Endothelial cell of umbilical vein (primary cell): ENCODE data around the gene RUBCN.

Experiments used
- CTCF ChIP-seq, 2 donors: IDR thresholded peaks; 1 replicate in 1 of 2; 2 replicates in 1 of 2; pipeline ENCODE4 v1.5.1; 2011; ENCODE audit warnings: low read length in 2 of 2, mild to moderate bottlenecking in 2 of 2, moderate library complexity in 2 of 2, control low read depth in 1 of 2, inconsistent platforms in 1 of 2, low read depth in 1 of 2; ENCODE audit not compliant: insufficient read depth in 1 of 2; ENCODE audit errors: extremely low read depth in 1 of 2
- EZH2 ChIP-seq: IDR thresholded peaks from 2 replicates; pipeline ENCODE4 v1.6.1; 2012; ENCODE audit warnings: borderline replicate concordance, low read depth, mild to moderate bottlenecking, moderate library complexity, low read length, inconsistent platforms; ENCODE audit not compliant: severe bottlenecking
- JUN ChIP-seq: IDR thresholded peaks from 2 replicates; pipeline ENCODE4 v1.6.1; 2011; ENCODE audit warnings: borderline replicate concordance, low read depth; ENCODE audit not compliant: insufficient read length, insufficient read depth
- MYC ChIP-seq: IDR thresholded peaks from one replicate; pipeline ENCODE4 v1.6.1; 2011; ENCODE audit warnings: mild to moderate bottlenecking, low read depth, low read length
- POLR2A ChIP-seq: IDR thresholded peaks from 2 replicates; pipeline ENCODE4 v1.6.1; 2012; ENCODE audit warnings: low read depth, mild to moderate bottlenecking, control low read depth, low read length
- POLR2AphosphoS5 ChIP-seq: IDR thresholded peaks from 2 replicates; pipeline ENCODE4 v1.6.1; 2012; ENCODE audit warnings: low read depth, mild to moderate bottlenecking, control low read depth, low read length, moderate library complexity; ENCODE audit not compliant: insufficient read depth
- TF ChIP-seq, protein P1 (sequence below): IDR thresholded peaks from 2 replicates; pipeline ENCODE4 v1.6.1; 2011; ENCODE audit not compliant: insufficient read depth, insufficient read length

DNA sequence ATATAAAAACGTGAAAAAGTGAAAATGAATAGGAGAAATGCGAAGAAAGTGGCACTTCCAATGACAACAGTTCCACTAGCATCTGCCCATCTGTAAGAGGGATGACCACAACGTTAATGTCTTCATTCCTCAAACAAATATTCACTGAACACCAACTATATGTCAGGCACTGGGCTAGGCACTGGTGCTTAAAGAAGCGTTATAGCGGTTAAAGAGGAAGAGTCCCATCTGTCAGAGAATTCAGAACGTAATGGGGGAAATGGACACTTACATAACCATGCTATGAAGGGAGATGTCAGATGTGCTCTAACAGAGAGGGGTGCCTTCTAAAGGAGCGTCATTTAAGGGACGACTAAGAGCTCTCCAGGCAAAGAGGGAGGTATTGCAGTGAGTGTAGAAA, 8.2 kb downstream of the RUBCN start:
- TF ChIP-seq JUN (no peak), EZH2 (no peak), POLR2A (no peak), CTCF (IDR thresholded peaks at IDR 0.05; ENCODE audit: extremely low read depth in 1 of 2, insufficient read depth in 1 of 2, low read depth in 1 of 2, low read length in 2 of 2) (no peak), POLR2AphosphoS5 (no peak), MYC (no peak)
- TF ChIP-seq, protein P1, sequence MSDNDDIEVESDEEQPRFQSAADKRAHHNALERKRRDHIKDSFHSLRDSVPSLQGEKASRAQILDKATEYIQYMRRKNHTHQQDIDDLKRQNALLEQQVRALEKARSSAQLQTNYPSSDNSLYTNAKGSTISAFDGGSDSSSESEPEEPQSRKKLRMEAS, result no peak
